Activated CD4-positive, alpha-beta T cell treated with anti-CD3 and anti-CD28 coated beads, Interleukin-2, amount 10 ng/mL, durations not matched to agents 7 days and 5 days (primary cell): ENCODE data around the gene CFAP61. TPM values are rescaled to one million over a fixed set of nuclear protein-coding genes. Genes with fewer than 3 reads are reported as not detected.

Source experiments
- CTCF ChIA-PET: fragments of 350-600 bp; sonication (Branson Sonifier 250); formaldehyde crosslinking; loops from one replicate; lab custom pipeline; 2021; ENCODE audit warnings: antibody characterized with exemption; lab: Charles Lee
- POLR2A ChIA-PET: fragments of 350-600 bp; sonication (Branson Sonifier 250); formaldehyde crosslinking; loops from one replicate; lab custom pipeline; 2021; ENCODE audit warnings: antibody characterized with exemption; lab: Charles Lee
- DNase-seq: peaks from one replicate; pipeline ENCODE4 v3.0.0-alpha.2; 2020
- H3K27ac Mint-ChIP-seq: one replicate; pipeline ENCODE4 v1.8.0; 2021; ENCODE audit warnings: mild to moderate bottlenecking, moderate library complexity, mixed read lengths
- H3K27me3 Mint-ChIP-seq: one replicate; pipeline ENCODE4 v1.8.0; 2021; ENCODE audit warnings: mixed read lengths
- H3K36me3 Mint-ChIP-seq: one replicate; pipeline ENCODE4 v1.8.0; 2021; ENCODE audit warnings: low read depth, mixed read lengths
- H3K4me1 Mint-ChIP-seq: one replicate; pipeline ENCODE4 v1.8.0; 2021; ENCODE audit warnings: mixed read lengths
- H3K4me3 Mint-ChIP-seq: one replicate; pipeline ENCODE4 v1.8.0; 2021; ENCODE audit warnings: mild to moderate bottlenecking, moderate library complexity, mixed read lengths
- H3K9me3 Mint-ChIP-seq: one replicate; pipeline ENCODE4 v1.8.0; 2021; ENCODE audit warnings: mixed read lengths
- total RNA-seq, 2 experiments: library from RNA; stranded (reverse); gene quantifications; one replicate each; pipeline ENCODE4 v1.2.3, GENCODE V29; 2021

The CFAP61 gene
- total RNA-seq, 2 experiments from 2014 or later = not detected

DNA sequence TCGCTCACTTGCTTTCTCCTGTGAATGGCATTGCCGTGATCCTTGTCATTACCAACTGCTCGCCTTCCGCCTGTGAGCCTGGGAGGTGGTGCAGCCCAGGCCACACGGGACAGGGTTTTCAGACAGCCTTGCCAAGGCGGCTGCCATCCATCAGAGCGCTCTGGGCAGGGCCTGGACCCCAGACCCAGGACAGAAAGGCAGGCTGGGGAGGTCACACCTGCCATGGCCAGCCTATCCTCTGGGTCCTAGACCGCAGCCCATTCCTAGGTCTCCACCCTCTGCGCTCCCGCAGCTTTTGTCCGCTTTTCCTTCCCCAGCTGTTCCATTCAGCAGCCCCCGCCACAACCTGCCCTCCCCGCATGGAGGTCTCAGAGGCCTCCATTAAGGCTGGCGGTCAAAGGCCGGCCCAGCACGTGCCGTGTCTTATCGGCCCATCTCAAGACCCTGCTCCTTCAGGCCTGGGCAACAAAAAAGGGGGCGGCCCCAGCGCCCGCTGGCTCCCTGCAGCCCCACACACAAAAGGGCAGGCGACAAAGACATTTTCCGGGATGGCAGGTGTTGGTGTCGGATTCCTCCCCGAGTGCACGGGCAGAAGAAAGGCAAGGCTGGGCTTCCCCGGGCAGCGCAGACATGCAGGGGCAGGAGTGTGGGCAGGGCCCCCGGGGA, 343.7 kb downstream of the CFAP61 start:
- ChIA-PET POLR2A (no interaction called here), CTCF (no interaction called here)
- no peak for DNase-seq
- H3K36me3 Mint-ChIP-seq = no peaks in the 10 kb centered on the region
- H3K9me3 Mint-ChIP-seq = no peaks in the 10 kb centered on the region
- no peaks in the 10 kb centered on the region for H3K4me1 Mint-ChIP-seq
- H3K27ac Mint-ChIP-seq = no peak overlapping the region
- H3K27me3 Mint-ChIP-seq = no peaks in the 10 kb centered on the region
- no peak overlapping the region for H3K4me3 Mint-ChIP-seq

GRCh38 chr20:20396794-20397193, 344.5 kb downstream of the CFAP61 start:
- Mint-ChIP-seq H3K36me3 (no peaks in the 10 kb centered on the region), H3K9me3 (no peaks in the 10 kb centered on the region), H3K4me1 (no peaks in the 10 kb centered on the region), H3K27me3 (no peaks in the 10 kb centered on the region), H3K27ac (no peak overlapping the region), H3K4me3 (no peak overlapping the region)
- ChIA-PET CTCF (no interaction called here), POLR2A (no interaction called here)
- DNase-seq = no peak

DNA sequence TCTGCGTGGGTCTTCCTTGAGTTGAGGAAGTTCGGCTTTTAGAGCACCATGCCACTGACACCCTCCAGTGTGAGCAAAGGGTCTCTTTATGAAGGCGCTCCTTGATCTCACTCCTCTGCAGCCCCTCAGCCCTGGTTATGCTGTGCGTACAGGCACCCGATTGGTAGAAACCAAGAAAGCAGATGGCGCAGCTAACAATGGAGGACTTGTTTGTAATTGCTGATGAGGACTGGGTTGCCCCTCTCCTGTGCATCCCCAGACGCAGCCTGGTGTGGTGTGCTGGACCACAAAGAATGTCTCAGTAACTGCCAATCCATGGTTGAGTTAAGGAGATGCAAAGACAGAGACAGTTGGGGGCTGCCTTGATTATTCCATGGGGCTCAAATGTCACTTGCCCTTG, 345.8 kb downstream of the CFAP61 start:
- H3K27ac Mint-ChIP-seq = no peak overlapping the region
- no peak for DNase-seq
- H3K36me3 Mint-ChIP-seq = no peaks in the 10 kb centered on the region
- H3K4me3 Mint-ChIP-seq = no peak overlapping the region
- H3K4me1 Mint-ChIP-seq = no peaks in the 10 kb centered on the region
- no peaks in the 10 kb centered on the region for H3K9me3 Mint-ChIP-seq
- H3K27me3 Mint-ChIP-seq = no peaks in the 10 kb centered on the region
- CTCF ChIA-PET = no interaction called here
- POLR2A ChIA-PET = no interaction called here

DNA sequence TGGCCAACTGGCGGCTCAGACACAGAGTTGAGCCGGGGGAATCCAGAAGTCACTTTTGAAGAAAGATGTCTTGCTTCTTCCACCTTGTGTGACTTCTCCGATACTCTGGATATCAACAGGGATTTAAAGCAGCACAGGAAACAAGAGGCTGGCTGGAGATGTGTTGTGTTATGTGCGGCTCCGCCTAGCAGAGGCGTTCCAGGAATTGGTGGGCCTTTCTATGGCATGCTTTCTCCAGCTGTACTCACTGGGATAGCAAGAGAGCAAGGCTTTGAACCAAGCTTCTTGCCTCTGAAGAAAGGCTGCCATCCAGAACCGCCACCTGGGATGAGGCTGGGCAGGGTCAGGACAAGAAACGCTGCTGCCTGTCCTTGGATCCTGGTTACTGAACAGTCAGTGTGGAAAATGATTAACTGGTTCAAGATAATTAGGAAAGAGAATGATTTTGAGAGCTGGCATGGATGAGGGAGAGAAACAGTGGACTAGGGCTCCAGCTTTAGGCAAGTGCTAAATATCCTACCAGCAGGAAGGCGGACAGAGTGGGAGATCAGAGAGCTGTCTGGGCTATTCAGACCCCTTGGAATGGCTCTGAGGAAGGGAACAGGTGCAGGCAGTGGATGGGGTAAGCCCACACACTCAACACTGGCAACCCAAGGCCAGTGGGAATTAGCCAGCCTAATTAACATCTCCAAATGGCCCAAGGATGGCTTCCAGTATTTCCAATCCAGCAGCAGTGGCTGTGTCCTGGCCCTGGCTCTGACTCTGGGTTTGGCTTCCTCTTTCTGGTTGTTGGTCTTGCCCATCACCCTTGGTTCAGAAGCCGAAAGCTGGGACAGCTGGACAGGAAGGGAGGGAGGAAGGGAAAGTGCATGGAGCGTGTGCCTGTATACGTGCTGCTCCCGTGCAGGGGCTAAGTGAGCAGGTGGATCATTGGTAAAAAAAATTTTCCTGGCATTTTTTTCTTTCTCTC, 347.5 kb downstream of the CFAP61 start:
- H3K27me3 Mint-ChIP-seq = no peaks in the 10 kb centered on the region
- ChIA-PET CTCF (no interaction called here), POLR2A (no interaction called here)

GRCh38 chr20:20401991-20402390, 349.7 kb downstream of the CFAP61 start:
- POLR2A ChIA-PET = no interaction called here
- H3K27ac Mint-ChIP-seq = no peak overlapping the region
- no peaks in the 10 kb centered on the region for H3K9me3 Mint-ChIP-seq
- peaks cover 1% of the 10 kb centered on the region for H3K4me1 Mint-ChIP-seq
- DNase-seq = no peak
- no peak overlapping the region for H3K4me3 Mint-ChIP-seq
- no peaks in the 10 kb centered on the region for H3K36me3 Mint-ChIP-seq
- H3K27me3 Mint-ChIP-seq = no peaks in the 10 kb centered on the region
- CTCF ChIA-PET = no interaction called here

More for the DNA sequence above, 347.5 kb downstream of the CFAP61 start:
- no peaks in the 10 kb centered on the region for H3K9me3 Mint-ChIP-seq
- H3K27ac Mint-ChIP-seq = no peak overlapping the region
- peaks cover under 1% of the 10 kb centered on the region for H3K4me1 Mint-ChIP-seq
- no peak overlapping the region for H3K4me3 Mint-ChIP-seq
- H3K36me3 Mint-ChIP-seq = no peaks in the 10 kb centered on the region
- no peak for DNase-seq

- peaks cover 1% of the 10 kb centered on the region for H3K4me1 Mint-ChIP-seq
- no peak for DNase-seq
- no peak overlapping the region for H3K4me3 Mint-ChIP-seq
- no peaks in the 10 kb centered on the region for H3K9me3 Mint-ChIP-seq
- ChIA-PET CTCF (no interaction called here), POLR2A (no interaction called here)
- no peak overlapping the region for H3K27ac Mint-ChIP-seq
- no peaks in the 10 kb centered on the region for H3K27me3 Mint-ChIP-seq
- no peaks in the 10 kb centered on the region for H3K36me3 Mint-ChIP-seq
Measured at GRCh38 chr20:20404633-20405032, 352.3 kb downstream of the CFAP61 start.

DNA sequence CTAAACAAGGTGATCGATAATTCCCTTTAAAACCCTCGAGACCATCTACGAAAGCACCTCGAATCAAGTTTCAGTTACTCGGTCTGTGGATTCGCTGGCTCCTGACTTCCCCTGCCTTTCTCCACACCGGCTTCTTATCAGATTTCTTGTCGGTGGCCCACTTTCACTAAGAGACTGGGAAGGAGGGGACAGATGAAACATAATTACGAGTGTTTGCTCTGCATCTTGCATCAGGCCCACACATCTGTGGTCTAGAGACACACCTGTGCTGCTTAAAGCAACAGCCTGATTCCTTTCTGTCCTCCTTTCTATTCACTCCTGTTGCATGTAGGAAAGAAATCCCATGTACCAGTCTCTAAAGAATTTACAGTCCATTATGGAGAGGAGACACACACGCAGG, 353.3 kb downstream of the CFAP61 start:
- CTCF ChIA-PET = no interaction called here
- Mint-ChIP-seq H3K27ac (no peak overlapping the region), H3K4me1 (peaks cover 1% of the 10 kb centered on the region)

DNA sequence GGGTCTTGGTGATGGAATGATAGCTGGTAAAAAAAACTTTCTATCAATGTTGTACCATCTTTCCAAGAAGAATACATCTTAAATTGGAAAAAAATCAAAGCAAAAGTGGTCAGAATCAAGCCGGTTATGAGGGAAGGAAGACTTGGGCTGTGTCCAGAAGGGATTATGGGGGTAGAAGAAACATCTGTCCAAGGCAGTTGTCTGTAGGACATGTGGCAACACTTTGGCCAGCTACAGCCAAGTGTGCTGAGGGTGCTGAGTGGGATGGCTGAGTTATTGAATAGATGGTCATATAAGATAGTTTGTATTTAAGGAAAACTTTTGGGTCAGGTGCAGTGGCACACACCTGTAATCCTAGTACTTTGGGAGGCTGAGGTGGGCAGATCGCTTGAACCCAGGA, 354.0 kb downstream of the CFAP61 start:
- Mint-ChIP-seq H3K27me3 (no peaks in the 10 kb centered on the region), H3K4me1 (peaks cover 1% of the 10 kb centered on the region), H3K36me3 (no peaks in the 10 kb centered on the region), H3K9me3 (no peaks in the 10 kb centered on the region), H3K27ac (no peak overlapping the region), H3K4me3 (no peak overlapping the region)
- POLR2A ChIA-PET = no interaction called here
- CTCF ChIA-PET = no interaction called here
- DNase-seq = no peak

More for the DNA sequence above, 353.3 kb downstream of the CFAP61 start:
- DNase-seq = no peak
- Mint-ChIP-seq H3K27me3 (no peaks in the 10 kb centered on the region), H3K4me3 (no peak overlapping the region), H3K36me3 (no peaks in the 10 kb centered on the region), H3K9me3 (no peaks in the 10 kb centered on the region)
- POLR2A ChIA-PET = no interaction called here

DNA sequence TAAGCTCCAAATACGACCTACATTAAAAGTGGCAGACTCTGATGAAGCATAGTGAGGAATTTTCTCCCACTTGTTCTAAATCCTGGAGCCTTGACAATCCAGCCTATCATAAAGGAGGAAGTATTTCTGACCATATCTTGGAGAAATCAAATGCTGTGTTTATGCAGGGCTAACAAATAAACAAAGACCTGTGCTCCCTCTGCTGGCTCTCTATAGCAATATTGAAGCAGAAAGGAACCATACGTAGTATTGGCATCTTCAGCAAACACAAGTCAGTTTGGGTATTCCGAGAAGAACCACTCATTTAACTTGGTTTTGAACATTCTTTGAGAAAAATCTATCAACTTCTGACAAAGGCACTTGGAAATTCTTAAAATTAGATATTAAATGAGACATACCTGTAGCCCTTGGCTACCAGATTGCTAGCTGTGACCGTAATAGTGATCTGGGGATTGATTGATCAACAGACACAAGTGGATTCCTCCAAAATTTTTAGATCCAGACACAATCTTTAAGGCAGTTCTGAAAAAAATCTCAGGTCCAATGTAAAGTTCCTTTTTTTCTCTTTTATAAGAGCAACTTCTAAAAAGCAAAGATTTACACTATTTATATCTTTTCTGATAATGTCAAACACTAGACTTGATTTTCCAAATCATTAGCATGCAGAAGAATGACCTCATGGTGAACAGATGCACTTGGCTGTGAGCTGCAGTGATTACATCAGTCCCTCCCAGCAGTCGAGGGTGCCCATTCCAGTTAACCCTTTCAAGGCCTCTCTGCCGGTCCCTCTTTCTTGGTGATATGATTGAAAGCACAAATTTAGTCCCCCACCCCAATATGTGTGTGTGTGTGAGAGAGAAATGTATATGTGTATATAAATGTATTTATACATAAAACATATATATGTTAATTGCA, 355.8 kb downstream of the CFAP61 start:
- Mint-ChIP-seq H3K27ac (no peak overlapping the region), H3K36me3 (no peaks in the 10 kb centered on the region), H3K27me3 (no peaks in the 10 kb centered on the region), H3K9me3 (no peaks in the 10 kb centered on the region), H3K4me3 (no peak overlapping the region), H3K4me1 (peaks cover 1% of the 10 kb centered on the region)
- CTCF ChIA-PET = no interaction called here
- POLR2A ChIA-PET = no interaction called here
- no peak for DNase-seq

DNA sequence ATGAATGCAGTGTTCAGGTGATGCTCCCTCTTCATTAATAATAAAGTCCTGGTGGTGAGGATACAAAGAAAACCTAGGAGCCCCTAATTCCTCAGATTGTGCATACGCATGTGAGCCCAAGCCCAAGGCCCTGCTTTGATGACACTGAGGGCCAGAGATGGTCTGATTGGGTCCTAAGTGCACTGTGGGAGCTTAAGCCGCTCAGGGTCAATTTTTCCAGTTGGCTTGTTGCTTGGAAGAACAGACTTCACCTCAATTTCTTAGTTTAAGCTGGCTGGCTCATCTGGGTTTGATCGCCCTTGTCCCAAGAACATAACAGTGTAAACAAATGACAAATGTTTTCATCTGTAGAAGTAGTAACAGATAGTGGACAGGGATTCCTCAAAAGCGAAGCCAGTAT, 357.0 kb downstream of the CFAP61 start:
- DNase-seq = no peak
- ChIA-PET POLR2A (no interaction called here), CTCF (no interaction called here)
- no peak overlapping the region for H3K27ac Mint-ChIP-seq
- no peaks in the 10 kb centered on the region for H3K27me3 Mint-ChIP-seq
- no peaks in the 10 kb centered on the region for H3K36me3 Mint-ChIP-seq
- H3K4me3 Mint-ChIP-seq = no peak overlapping the region
- peaks cover 1% of the 10 kb centered on the region for H3K4me1 Mint-ChIP-seq
- H3K9me3 Mint-ChIP-seq = no peaks in the 10 kb centered on the region
